ENCODE results near the gene ARHGAP28. TPM values are rescaled to one million over a fixed set of nuclear protein-coding genes. Genes with fewer than 3 reads are reported as not detected.
A peak's percentile ranks its signal among the peaks of the same experiment; 100 is the strongest.

Gene ARHGAP28
- total RNA-seq, 1 donor from 2014 or later: 350 TPM

DNA sequence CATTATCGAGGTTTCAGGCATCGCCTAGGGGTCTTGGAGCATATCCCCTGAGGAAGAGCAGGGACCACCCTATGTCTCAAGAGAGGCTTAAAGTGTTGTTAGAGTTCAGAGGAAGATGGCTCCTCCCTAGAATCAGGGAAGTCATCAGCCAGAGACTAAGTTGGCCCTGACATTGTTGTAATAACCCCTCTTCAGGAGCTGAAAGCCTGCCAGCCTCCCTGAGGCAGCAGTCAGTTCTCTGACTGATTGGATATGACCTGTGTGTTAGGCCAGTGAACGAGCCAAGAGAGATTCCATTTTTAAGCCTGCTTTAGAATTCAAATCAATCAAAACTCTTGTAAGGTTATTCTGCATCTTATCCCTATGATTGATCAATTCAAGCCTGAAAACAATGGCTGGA, 34.9 kb downstream of the ARHGAP28 start:
- Mint-ChIP-seq H3K4me3 (ENCODE audit: unreplicated experiment) (no peak overlapping the region), H3K9me3 (ENCODE audit: unreplicated experiment) (no peaks in the 10 kb centered on the region), H3K27me3 (ENCODE audit: unreplicated experiment) (no peaks in the 10 kb centered on the region), H3K36me3 (ENCODE audit: low read depth, unreplicated experiment) (no peaks in the 10 kb centered on the region), H3K27ac (ENCODE audit: unreplicated experiment) (no peak overlapping the region), H3K4me1 (ENCODE audit: unreplicated experiment) (peaks cover 21% of the 10 kb centered on the region)
- TF ChIP-seq CTCF (IDR thresholded peaks at IDR 0.05; ENCODE audit: unreplicated experiment): no peak
- no peak for DNase-seq (ENCODE audit: low spot score)

DNA sequence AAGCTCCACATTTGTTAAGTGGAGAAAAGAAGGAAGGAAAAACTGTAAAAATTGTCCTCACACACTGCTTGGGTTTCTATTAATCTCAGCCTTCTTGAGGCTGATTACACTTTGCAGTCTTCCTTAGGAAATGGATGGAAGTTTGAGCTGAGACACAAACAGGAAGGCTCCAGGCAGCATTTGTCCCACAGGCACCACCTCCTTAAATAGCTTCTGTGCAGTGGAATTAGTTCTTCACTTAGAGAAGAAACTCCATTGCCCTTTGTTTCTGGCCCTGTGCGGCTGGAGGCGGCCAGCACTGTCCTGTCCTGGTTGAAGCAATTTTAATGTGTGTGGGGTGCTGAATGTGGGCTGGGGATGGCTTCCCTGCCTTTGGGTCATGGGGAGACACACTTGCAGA, 44.3 kb downstream of the ARHGAP28 start:
- peaks cover 1% of the 10 kb centered on the region for H3K27me3 Mint-ChIP-seq (ENCODE audit: unreplicated experiment)
- no peak for TF ChIP-seq CTCF (IDR thresholded peaks at IDR 0.05; ENCODE audit: unreplicated experiment)
- peaks cover 8% of the 10 kb centered on the region for H3K36me3 Mint-ChIP-seq (ENCODE audit: low read depth, unreplicated experiment)
- peak overlapping the region; percentile 97 for H3K27ac Mint-ChIP-seq (ENCODE audit: unreplicated experiment)
- no peaks in the 10 kb centered on the region for H3K9me3 Mint-ChIP-seq (ENCODE audit: unreplicated experiment)
- H3K4me1 Mint-ChIP-seq (ENCODE audit: unreplicated experiment): peaks cover 52% of the 10 kb centered on the region
- DNase-seq (ENCODE audit: low spot score): no peak
- peak overlapping the region; percentile 94 for H3K4me3 Mint-ChIP-seq (ENCODE audit: unreplicated experiment)

DNA sequence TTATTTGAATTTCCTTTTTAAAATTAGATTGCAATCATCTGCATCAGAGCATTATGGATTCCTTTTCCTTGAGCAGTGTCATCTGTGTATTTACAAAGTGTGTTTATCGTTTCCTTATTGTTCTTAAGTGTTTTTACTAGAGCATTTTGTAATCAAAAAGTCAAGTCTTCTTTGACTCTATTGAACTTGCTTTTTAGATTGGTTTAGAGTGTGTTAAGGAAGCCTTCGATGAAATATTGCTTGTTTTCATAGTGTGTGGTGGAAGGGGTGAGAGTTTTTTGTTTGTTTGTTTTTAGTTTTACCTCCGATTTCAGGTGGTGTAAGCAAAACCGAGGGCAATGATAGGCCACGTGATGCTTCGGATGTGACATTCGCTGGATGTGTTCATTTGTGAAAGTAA, 45.7 kb downstream of the ARHGAP28 start:
- Mint-ChIP-seq H3K27me3 (ENCODE audit: unreplicated experiment) (peaks cover 1% of the 10 kb centered on the region), H3K9me3 (ENCODE audit: unreplicated experiment) (no peaks in the 10 kb centered on the region), H3K4me3 (ENCODE audit: unreplicated experiment) (peak overlapping the region; percentile 94), H3K27ac (ENCODE audit: unreplicated experiment) (peak overlapping the region; percentile 38), H3K36me3 (ENCODE audit: low read depth, unreplicated experiment) (peaks cover 16% of the 10 kb centered on the region), H3K4me1 (ENCODE audit: unreplicated experiment) (peaks cover 66% of the 10 kb centered on the region)
- DNase-seq (ENCODE audit: low spot score): no peak
- TF ChIP-seq CTCF (IDR thresholded peaks at IDR 0.05; ENCODE audit: unreplicated experiment): no peak

DNA sequence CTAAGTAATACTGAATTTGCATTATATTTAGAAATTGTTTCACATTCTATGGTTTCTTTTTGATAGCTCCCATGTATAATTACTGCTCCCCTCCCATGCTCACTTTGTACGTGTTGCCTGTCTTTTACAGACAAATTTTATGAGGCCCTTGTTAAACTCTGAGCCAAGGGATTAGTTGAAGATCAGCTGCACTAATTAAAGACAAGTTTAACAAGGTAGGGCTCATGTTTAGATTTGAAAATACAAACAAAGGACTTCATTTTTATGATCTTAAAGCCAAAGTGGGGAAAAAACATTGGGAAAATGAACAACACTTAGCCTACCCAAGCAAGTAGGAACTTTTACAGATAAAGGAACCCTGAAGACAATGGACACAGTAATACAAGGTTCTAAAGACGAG, 46.2 kb downstream of the ARHGAP28 start:
- peak overlapping the region; percentile 94 for H3K4me3 Mint-ChIP-seq (ENCODE audit: unreplicated experiment)

DNA sequence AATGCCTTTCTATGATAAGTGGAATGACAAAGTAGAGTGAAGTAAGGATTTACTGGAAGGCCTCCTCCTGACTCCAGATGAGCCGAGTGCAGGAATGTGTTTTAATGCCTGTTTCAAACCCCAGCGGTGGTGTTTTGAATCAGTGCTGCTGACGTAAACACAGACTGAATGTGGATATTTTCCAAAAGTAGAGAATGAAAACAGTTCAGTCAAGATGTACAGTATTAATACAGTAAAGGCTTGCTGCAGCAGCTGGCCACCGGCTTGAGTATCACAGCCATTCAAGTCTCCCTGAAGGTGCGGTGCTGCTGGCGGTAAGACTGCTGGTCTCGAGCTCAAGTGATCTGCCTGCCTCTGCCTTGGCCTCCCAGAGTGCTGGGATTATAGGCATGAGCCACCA, 46.7 kb downstream of the ARHGAP28 start:
- Mint-ChIP-seq H3K9me3 (ENCODE audit: unreplicated experiment) (no peaks in the 10 kb centered on the region), H3K36me3 (ENCODE audit: low read depth, unreplicated experiment) (peaks cover 17% of the 10 kb centered on the region), H3K4me1 (ENCODE audit: unreplicated experiment) (peaks cover 71% of the 10 kb centered on the region), H3K27me3 (ENCODE audit: unreplicated experiment) (peaks cover 1% of the 10 kb centered on the region), H3K4me3 (ENCODE audit: unreplicated experiment) (peak overlapping the region; percentile 94), H3K27ac (ENCODE audit: unreplicated experiment) (peak overlapping the region; percentile 77)
- DNase-seq (ENCODE audit: low spot score): no peak
- no peak for TF ChIP-seq CTCF (IDR thresholded peaks at IDR 0.05; ENCODE audit: unreplicated experiment)

More for the DNA sequence above, 46.2 kb downstream of the ARHGAP28 start:
- TF ChIP-seq CTCF (IDR thresholded peaks at IDR 0.05; ENCODE audit: unreplicated experiment): no peak
- no peaks in the 10 kb centered on the region for H3K9me3 Mint-ChIP-seq (ENCODE audit: unreplicated experiment)
- H3K36me3 Mint-ChIP-seq (ENCODE audit: low read depth, unreplicated experiment): peaks cover 17% of the 10 kb centered on the region
- no peak for DNase-seq (ENCODE audit: low spot score)
- H3K27ac Mint-ChIP-seq (ENCODE audit: unreplicated experiment): peak overlapping the region; percentile 77
- peaks cover 67% of the 10 kb centered on the region for H3K4me1 Mint-ChIP-seq (ENCODE audit: unreplicated experiment)
- H3K27me3 Mint-ChIP-seq (ENCODE audit: unreplicated experiment): peaks cover 1% of the 10 kb centered on the region

All from endothelial cell (in vitro differentiated cells).